ENCODE results near the gene MLPH. TPM values are rescaled to one million over a fixed set of nuclear protein-coding genes. Genes with fewer than 3 reads are reported as not detected.
A peak's percentile ranks its signal among the peaks of the same experiment; 100 is the strongest.

Gene MLPH
- total and polyA plus RNA-seq, 2 of the 13 experiments (the other 11 are each of a cell fraction or from before 2014, with no cell fraction given), result 0.12 TPM; not detected in 1

- peaks cover 7% of the 10 kb centered on the region for H3K79me2 ChIP-seq (ENCODE audit: insufficient read depth, low read length)
- in situ Hi-C loops (cut with HindIII; ENCODE audit: extremely low pct_ligation_motif_present, low pct_unique_long_range_greater_than_20kb), result loop anchor here (5.0 kb wide), 1 partner anchor 140 kb away; no protein-coding TSS in a partner anchor
- no peak for ATAC-seq
- peaks cover 82% of the 10 kb centered on the region for H3K4me1 ChIP-seq (ENCODE audit: insufficient read depth, low read length)
- no TSS peak for BruUV-seq (replicated peaks)
- DNase-seq (ENCODE audit: low spot score), result no peak
- peak overlapping the region in 2 of 3 experiments; percentile 25 to 42; a peak in 2 of 6 replicates for H3K4me3 ChIP-seq (replicated peaks in 1 of 3; ENCODE audit: insufficient read depth in 1 of 3, low read depth in 2 of 3, low read length in 3 of 3)
- ChIA-PET CTCF (ENCODE audit: low intra/inter-chr PET ratio, low total read pairs) (no interaction called here), POLR2A (interaction anchor here (1.0 to 3.3 kb wide), 7 partner anchors 12 to 127 kb away, joined by 3 to 40 read pairs (median 4); partner anchors contain the start of gene RAB17)
- H3K4me2 ChIP-seq (ENCODE audit: low read depth, low read length), result peak overlapping the region; percentile 52; the same call in 1 of the 2 replicates
- intact Hi-C loops (cut with micrococcal nuclease; ENCODE audit: unreplicated experiment), result no loop called here
- H3K27me3 ChIP-seq (ENCODE audit: control insufficient read depth in 1 of 2, insufficient read depth in 2 of 2, low read length in 2 of 2), result peaks cover 5 to 6% of the 10 kb centered on the region in 2 experiments; a peak in 4 of 5 replicates
- no peaks in the 10 kb centered on the region for H3K36me3 ChIP-seq (replicated peaks in 1 of 2; ENCODE audit: control insufficient read depth in 1 of 2, insufficient read depth in 2 of 2, low read length in 2 of 2)
- TF ChIP-seq ZNF691 (CRISPR knock-in tag; IDR thresholded peaks at IDR 0.05; ENCODE audit: borderline replicate concordance, low read depth) (peak; percentile 29; the same call in 1 of the 2 replicates), PATZ1 (CRISPR knock-in tag; IDR thresholded peaks at IDR 0.05) (0 out of 2 replicates have a peak, but pooled peaks have one; percentile 8), CTCF (CRISPR knock-in tag; IDR thresholded peaks at IDR 0.05) (peak; percentile 49), STAG1 (CRISPR knock-in tag; IDR thresholded peaks at IDR 0.05) (peak; percentile 60), ZNF510 (CRISPR knock-in tag; IDR thresholded peaks at IDR 0.05; ENCODE audit: low read depth) (no peak), BATF2 (CRISPR knock-in tag; IDR thresholded peaks at IDR 0.05) (no peak), ZNF263 (CRISPR knock-in tag; IDR thresholded peaks at IDR 0.05) (0 out of 2 replicates have a peak, but pooled peaks have one; percentile 5)
- H2AFZ ChIP-seq (ENCODE audit: low read length), result no peak overlapping the region
- H4K20me1 ChIP-seq (ENCODE audit: insufficient read depth, low read length), result no peaks in the 10 kb centered on the region
- H3K27ac ChIP-seq (ENCODE audit: extremely low read length, insufficient read depth, low read length), result no peak overlapping the region
- H3K9me3 ChIP-seq (ENCODE audit: low read length), result no peaks in the 10 kb centered on the region
- 54% methylated on average over 7 of the region's 7 CpGs for WGBS (ENCODE audit: low lambda C conversion rate)
- FAIRE-seq, result no peak
- no peak overlapping the region for H3K9ac ChIP-seq (ENCODE audit: insufficient read depth, low read depth, low read length)
These were observed 115.4 kb downstream of the MLPH start for GRCh38 chr2:237602409-237602808.
